ENCODE results near the gene RAB17. TPM values are rescaled to one million over a fixed set of nuclear protein-coding genes. Genes with fewer than 3 reads are reported as not detected.

Gene RAB17
- total RNA-seq, 1 donor = 0.43 TPM

- H3K4me3 ChIP-seq (ENCODE audit: low read depth, low read length) = no peak overlapping the region
- DNase-seq (ENCODE audit: low read depth) = peak; percentile 65
- TF ChIP-seq, protein P1, sequence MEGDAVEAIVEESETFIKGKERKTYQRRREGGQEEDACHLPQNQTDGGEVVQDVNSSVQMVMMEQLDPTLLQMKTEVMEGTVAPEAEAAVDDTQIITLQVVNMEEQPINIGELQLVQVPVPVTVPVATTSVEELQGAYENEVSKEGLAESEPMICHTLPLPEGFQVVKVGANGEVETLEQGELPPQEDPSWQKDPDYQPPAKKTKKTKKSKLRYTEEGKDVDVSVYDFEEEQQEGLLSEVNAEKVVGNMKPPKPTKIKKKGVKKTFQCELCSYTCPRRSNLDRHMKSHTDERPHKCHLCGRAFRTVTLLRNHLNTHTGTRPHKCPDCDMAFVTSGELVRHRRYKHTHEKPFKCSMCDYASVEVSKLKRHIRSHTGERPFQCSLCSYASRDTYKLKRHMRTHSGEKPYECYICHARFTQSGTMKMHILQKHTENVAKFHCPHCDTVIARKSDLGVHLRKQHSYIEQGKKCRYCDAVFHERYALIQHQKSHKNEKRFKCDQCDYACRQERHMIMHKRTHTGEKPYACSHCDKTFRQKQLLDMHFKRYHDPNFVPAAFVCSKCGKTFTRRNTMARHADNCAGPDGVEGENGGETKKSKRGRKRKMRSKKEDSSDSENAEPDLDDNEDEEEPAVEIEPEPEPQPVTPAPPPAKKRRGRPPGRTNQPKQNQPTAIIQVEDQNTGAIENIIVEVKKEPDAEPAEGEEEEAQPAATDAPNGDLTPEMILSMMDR (IDR thresholded peaks at IDR 0.05; ENCODE audit: insufficient read depth, low read depth, low read length) = peak; percentile 50
Measured at GRCh38 chr2:237581751-237582746, 8.5 kb downstream of the RAB17 start.

DNA sequence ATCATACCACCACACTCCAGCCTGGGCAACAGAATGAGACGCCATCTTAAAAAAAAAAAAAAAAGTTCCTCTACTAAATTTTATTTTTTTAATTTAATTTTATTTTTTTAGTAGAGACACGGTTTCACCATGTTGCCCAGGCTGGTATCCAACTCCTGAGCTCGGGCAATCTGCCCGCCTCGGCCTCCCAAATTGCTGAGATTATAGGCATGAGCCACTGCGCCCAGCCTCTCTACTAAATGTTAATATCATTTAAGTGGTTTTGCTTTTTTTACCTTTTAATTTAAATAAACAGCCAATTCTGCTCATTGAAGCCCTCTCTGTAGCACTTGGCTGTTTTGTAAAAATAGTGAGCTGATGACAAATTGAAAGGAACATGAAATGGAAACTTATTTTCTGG lies 9.2 kb downstream of the RAB17 start:
- no peak overlapping the region for H3K4me3 ChIP-seq (ENCODE audit: low read depth, low read length)
- DNase-seq (ENCODE audit: low read depth) = no peak
- TF ChIP-seq, protein P1 (IDR thresholded peaks at IDR 0.05; ENCODE audit: insufficient read depth, low read depth, low read length) = no peak

- H3K4me3 ChIP-seq (ENCODE audit: low read depth, low read length) = no peak overlapping the region
- TF ChIP-seq, protein P1 (IDR thresholded peaks at IDR 0.05; ENCODE audit: insufficient read depth, low read depth, low read length) = no peak
- no peak for DNase-seq (ENCODE audit: low read depth)
Measured at GRCh38 chr2:237577956-237578870, 12.3 kb downstream of the RAB17 start.

- no peak overlapping the region for H3K4me3 ChIP-seq (ENCODE audit: low read depth, low read length)
- TF ChIP-seq, protein P1 (IDR thresholded peaks at IDR 0.05; ENCODE audit: insufficient read depth, low read depth, low read length) = no peak
- no peak for DNase-seq (ENCODE audit: low read depth)
Measured at GRCh38 chr2:237577458-237577857, 13.1 kb downstream of the RAB17 start.

DNA sequence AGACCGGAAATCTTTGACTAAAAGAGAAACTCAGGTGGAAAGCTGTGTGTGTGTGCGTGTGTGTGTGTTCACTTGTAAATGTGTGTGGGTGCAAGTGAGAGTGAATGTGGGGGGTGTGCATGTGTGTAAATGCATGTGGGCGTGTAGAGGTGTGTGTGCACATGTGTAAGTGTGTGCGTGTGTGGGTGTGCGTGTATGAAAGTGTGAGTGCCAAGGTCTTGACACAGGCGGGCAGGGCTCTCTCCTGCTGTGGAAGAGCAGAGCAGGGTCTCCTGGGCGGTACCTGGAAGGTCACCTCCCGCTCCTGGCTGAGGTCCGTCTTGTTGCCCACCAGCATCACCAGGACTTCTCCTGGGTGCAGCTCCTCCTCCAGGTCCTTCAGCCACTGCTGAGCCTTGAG lies 13.6 kb downstream of the RAB17 start:
- no peak for DNase-seq (ENCODE audit: low read depth)
- TF ChIP-seq, protein P1 (IDR thresholded peaks at IDR 0.05; ENCODE audit: insufficient read depth, low read depth, low read length) = no peak
- H3K4me3 ChIP-seq (ENCODE audit: low read depth, low read length) = no peak overlapping the region
